SHP77 treated with DMSO at 0.1 percent for 48 hours (cell line): ENCODE results near the gene MYL4.
"Not testable (repeated sequence)": the region's sequence is repeated elsewhere in the genome, so short reads cannot be mapped to it uniquely, and the experiment has no call there.

ENCODE experiments used
- DNase-seq: peaks from one replicate; lab custom pipeline; 2025; lab: John Stamatoyannopoulos, UW

The MYL4 gene

DNA sequence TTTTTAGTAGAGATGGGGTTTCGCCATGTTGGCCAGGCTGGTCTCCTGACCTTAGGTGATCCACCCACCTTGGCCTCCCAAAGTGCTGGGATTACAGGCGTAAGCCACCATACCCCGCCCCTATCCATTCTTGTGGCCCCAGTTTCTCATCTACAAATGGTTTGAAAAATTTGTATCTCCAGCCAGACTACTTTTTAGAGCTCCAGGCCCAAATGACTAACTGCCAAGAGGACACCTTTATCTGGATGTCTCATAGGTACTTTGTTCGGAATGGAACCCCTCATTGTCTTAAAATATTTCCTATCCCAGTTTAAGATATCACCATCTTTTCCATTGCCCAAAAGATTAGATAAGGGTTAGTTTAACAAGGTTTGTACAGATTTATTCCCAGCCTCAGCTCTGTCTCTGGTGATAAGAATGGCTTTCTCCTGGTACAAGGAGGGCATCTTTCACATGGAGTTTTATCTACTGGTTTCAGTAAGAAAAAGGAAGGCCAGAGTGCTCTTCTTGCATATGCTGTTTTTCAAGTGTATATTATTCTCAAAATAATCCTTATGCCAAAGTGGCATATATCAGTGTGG is 15.1 kb upstream of the MYL4 start:
- DNase-seq = no peak

DNA sequence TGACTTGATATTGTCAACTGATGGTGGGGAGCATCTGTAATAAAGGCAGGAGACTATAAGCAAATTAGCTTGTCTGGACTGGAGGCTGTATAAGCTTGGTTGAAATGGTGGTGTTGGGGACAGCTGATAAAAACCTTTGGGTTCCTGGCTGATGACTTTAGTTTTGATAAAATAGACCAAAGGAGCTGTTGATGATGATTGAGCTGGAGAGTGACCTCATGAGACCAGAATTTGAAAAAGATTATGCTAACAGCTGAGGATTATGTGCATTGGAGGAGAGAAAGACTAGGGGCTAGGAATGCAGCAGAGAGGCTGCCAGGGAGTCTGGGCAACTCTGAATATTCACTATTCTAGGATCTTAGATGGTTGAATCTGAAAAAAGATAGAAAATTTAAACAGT is 11.3 kb upstream of the MYL4 start:
- DNase-seq = no peak

DNA sequence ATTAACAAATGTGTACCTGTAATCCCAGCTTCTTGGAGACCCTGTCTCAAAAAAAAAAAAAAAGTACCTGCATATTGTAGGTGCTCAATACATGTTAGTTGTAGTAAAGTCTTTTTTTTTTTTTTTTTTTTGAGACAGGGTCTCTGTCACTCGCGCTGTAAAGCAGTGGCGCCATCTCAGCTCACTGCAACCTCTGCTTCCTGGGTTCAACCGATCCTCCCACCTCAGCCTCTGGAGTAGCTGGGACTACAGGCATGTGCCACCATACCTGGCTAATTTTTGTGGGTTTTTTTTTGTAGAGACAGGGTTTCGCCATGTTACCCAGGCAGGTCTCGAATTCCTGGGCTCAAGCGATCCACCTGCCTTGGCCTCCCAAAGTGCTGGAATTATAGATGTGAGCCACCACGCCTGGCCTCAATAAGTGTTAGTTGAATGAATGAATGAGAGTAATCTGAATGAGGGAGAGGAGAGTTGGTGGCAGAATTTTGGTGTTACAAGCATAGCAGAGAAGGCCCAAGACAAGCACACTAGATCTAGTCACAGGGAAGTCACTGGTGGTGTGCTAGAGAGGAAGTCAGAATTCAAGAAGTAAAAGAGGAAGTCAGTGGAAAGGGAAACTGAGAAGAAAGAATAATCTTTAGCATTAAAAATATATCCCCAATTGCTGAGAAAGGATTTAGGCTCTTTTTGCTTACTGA is 9.4 kb upstream of the MYL4 start:
- no peak for DNase-seq

DNA sequence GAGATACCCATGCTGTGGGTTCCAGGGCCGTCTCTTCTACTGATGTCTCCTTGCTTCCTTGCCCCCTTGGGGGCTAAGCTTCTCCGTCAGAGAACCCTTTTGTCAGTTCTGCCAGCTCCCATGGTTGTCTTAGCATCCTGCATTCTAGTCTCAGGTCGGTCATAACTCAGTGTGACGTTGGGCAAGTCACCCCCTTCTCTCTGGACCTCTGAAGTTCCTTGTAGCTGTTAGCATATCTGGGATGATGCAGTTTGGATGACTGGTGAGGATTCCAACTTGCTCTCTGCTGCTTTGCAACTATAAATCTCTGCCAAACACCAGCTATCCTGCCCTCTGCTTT is 8.9 kb upstream of the MYL4 start:
- DNase-seq = no peak

DNA sequence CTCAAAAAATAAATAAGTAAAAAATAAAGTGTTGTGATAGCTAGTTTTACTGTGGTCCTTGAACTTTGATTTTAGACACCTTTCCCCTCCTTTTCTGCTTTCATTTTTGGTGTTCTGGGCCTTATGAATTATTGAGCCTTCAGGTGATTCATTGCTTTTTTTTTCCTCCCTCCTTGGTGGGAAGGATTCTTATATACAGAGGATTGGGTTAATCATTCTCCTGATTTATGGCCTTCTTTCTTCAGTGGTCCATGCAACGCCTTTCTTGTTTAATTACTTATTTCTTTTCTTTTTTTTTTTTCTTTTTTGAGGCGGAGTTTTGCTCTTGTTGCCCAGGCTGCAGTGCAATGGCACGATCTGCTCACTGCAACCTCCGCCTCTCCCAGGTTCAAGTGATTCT is 8.0 kb upstream of the MYL4 start:
- no peak for DNase-seq

DNA sequence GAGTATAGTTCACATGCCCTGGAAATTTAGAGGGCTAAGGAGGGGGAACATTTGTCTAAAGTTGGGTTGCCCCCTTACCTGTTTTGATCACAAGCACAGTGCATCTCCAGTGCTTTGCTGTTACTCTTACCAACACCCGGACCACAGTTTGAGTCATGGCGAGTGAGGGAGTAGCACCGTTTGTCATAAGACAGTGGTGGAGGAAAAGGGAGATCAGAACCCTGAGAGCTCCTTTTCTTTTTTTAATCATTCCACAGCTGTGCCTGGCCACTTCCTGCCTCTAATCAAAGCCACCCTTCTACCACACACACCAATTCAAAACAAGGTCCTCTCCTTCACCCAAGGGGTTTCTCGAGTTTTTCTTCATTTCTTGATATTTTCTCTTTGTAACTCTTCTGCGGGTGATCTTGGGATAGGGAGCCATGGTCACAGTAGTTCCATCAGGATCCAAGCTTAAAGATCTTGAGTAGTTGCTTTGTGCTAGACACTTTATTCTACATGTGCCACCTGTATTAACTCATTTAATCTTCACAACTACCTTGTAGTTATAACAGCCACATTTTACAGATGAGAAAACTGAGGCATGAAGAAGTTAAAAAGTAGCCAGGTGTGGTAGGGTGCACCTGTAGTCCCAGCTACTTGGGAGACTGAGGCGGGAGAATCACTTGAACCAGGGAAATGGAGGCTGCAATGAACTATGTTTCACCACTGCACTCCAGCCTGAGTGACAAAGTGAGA is 5.0 kb upstream of the MYL4 start:
- DNase-seq = no peak

DNA sequence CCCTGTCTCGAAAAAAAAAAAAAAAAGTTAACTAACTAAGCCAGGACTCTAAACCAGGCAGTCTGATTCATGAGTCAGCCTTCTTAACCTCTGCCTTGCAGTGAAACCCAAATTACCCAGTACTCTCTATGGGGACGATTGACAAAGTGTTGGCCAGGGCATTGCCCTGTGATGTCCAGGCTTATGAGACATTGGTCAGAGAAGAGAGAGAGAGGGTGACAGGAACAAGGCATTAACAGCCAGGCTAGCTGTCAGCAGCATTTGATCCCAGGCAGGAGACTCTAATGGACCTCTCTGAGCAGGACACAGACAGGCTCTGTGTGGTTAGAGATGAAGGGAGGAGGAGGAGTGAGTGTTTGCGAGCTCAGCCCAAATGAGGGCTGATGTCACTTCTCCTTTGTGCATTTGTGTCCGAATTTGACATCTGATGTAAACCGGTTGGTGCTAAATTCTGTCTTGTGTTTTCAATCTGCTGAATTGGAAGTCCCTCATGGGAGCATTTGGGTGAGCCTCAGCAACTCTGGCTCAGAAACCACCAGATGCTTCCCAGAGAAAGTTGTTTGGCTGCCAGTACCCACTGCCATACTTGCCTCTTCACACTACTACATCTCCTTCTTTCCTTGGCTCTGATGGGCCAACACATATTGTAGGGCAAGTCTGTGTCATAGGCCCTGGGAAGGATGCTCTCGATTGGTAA is 4.3 kb upstream of the MYL4 start:
- DNase-seq = no peak

DNA sequence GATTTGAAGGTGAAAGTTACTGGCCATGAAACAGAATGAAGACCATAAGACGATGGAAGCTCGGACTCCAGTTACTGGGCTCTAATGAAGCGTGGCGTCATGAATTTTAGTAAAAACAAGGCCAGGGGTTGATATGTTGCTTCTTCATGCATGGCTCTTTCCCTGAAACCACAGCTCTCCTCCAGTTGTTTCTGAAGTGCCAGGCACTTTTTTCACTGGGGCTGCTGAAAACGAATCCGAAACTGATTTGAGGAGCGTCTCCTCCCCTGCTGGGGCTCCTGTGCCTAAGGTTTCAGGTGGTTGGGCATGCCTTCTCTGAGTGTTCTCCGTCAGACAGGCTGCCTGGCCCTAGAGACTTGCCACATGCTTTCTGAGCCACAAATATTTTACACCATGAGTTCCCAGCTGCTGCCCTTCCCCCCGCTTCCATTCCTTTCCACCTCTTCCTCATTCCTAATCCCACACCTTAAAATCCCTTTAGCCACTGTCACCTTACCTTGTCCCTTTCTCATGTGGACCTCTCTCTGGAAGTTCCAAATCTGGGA is 3.7 kb upstream of the MYL4 start:
- no peak for DNase-seq

DNA sequence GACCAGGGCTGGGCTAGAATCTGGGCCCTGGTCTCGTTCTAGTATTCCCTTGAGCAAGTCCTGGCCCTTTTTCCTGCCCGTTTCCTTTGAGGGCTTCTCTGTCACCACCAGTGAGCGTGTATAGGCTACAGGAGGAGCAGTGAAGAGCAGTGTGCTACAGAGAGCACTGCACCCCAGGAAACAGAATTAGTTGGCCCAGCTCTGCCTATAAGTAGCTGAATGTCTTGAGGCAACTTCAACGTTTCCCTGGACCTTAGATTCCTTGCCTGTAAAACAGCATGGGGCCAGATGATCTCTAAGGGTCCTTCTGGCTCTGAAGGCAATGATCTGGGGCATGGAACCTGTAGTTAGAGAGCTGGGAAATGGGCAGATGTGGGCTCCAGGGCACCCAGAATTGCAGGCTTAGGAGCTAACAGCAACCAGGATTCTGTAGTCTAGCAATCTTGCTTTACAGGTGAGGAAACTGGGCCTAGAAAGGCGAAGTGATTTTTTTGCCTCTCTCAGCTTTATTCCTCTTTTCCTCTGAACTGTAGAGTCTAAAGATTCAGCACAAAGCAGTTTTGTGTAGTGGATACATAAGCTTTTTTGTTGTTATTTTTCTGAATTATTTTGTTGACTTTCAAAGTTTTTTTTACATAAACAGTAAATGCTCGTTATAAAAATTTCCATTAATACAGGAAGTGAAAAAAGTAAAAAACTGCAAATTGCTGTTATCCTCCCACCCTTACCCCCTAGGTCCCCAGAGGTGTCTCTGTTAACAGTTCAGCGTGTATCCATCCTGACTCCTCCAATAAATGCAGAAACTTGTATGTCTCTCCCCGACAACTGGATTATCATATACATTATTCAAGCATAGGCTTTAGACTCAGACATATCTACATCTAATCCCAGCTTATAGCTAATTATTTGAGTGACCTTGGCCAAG is 1.7 kb upstream of the MYL4 start:
- no peak for DNase-seq

DNA sequence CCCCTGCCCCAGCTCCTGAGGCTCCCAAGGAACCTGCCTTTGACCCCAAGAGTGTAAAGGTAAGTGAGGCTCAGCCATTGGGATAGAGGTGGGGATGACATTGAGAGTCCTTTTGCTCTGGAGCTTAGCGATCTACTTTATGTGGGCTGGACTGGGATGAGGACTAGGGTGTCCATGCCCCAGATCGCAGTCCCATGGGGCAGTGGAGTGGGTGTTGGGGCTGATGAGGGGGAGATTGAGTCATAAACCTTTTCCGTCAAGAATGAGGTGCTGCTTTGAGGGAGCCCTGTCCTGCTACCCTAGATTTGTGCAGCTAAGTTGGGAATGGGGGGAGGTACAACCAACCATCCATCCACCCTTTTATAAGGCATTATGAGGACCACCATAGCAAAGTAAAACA is 351 bp downstream of the MYL4 start:
- no peak for DNase-seq

DNA sequence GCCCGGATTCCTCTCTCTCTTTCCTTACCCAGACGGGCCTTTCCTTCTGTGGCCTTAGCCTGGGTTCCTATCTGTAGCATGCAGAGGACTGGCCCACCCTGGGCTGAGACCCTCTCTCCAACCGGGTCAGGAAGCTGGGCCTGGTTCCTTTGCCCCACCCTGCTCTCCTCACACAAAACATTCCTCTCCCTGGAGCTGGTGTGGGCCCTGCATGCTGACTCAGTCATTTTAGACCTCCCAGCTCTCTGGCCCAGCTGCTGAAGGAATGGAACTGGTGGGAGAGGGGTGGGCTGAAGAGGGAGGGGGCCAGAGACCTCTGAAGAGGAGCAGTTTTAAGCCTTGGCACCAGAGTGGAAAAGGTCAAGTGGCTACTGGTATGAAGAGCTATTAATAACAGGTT is 957 bp downstream of the MYL4 start:
- no peak for DNase-seq

DNA sequence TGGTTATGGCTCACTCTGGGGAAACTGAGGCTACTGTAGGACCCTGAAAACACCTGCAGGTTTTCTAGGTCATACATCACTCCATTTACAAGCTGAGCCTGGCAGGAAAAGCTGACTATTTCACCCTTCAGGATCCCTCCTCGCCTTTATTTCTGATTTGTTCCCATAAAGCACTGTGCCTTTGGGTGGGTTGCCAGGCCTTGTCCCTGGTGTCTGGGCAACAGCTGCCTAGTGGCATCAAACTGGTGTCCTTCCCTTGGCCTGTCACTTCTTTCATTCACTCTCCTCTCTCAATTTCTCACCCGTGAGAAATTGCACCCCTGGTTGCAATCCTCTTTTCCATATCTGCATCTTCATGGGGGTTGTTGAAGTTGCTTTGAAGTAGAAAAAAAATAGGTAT is 1.6 kb downstream of the MYL4 start:
- DNase-seq = no peak

DNA sequence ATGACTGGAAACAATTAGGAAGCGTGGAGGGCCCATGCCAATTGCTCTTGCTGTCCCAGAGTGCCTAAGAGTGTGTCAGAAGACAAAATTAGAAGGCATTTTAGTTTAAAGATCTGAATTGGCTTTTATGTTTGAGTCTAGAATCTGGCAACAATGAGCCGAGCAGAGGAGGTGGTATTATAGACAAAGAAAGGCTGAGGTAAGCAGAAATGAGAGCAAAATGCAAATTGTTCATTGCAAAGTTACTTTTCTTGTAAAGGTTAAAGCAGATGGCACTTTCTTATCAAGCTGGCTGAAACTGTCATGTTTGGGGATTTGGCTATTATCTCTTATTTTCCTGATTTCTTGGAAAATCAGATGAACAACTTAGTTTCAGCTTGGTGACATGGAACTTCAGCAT is 3.3 kb downstream of the MYL4 start:
- DNase-seq = no peak

DNA sequence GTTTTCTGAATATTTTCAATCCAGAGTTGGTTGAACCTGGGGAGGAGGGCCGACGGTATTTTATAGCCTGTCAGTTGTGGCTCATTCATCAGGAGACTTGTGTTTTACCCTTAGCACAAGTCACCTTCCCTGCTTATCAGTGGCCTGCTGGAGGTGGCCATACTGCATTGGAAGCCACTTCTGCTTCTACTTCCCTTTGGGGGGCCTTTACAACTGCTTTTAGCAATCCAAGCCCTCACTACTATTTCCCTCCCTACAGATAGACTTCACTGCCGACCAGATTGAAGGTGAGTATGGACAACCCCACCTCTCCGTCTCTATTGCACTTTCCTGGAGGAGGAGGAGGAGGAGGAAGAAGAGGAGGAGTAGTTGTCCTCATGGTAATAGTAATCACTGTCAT is 4.4 kb downstream of the MYL4 start:
- no peak for DNase-seq

DNA sequence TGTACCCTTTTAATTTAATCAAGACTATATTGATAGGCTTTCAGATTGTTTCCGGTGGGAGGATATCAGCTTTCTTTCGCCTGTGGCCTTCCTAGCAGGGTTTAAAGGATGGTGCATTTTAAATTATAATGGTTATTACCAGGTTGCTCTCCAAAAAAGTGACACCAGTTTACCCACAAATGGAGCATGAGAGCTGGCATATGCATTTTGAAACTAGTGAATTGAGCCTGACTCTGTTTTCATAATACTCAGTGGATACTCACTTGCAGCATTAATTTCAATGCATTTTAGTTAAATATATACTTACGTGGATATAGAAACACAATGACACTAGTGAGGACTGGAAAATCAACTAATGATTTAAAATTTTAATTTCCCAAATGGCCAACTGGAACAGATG is 5.8 kb downstream of the MYL4 start:
- no peak for DNase-seq

DNA sequence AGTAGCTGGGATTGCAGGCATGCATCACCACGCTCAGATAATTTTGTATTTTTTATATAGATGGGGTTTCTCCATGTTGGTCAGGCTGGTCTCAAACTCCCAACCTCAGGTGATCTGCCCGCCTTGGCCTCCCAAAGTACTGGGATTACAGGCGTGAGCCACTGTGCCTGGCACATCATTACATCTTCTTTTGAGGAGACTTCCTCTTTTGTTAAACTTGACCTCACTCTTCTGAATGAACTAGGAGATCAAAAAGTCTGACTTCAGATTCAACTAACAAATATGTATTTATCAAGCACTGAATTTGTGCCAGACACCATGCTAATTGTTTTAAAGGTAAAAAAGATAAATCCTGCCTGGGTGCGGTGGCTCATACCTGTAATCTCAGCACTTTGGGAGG is 7.7 kb downstream of the MYL4 start:
- DNase-seq = not testable (repeated sequence)

DNA sequence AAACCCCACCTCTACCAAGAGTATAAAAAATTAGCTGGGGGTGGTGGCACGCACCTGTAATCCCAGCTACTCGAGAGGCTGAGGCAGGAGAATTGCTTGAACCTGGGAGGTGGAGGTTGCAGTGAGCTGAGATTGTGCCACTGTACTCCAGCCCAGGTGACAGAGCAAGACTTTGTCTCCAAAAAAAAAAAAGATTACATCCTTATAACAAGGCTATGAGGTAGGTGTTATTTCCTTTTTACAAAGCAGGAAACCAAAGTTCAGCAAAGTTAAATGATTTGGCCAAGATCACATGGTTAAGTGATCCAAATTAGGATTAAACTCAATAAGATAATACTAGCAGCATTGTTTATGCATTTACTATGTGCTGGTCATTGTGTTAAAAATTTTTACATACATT is 8.1 kb downstream of the MYL4 start:
- not testable (repeated sequence) for DNase-seq

DNA sequence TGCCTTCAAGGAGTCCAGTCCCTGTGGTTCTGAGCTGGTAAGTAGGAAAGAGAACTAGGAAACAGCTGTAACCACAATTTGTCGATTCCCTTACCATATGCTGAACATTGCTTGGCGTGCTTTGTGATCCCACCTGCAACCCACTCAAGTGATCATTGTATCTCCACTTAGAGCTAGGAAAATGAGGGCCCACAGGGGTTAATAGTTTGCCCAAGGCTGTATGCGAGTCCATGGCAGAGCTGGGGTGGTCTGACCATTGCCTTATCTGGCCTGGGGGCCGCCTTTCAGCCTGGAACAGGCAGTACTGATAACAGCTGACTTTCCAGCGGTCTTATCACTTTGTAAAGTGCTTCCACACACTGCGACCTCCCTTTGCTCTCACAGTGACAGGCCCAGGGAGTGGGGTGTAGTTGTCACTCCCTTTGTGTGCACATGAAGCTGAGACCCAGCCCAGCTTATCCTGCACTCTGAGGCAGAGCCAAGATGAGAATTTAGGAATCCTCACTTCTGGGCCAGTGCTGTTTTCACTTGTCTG is 9.8 kb downstream of the MYL4 start:
- DNase-seq = no peak

DNA sequence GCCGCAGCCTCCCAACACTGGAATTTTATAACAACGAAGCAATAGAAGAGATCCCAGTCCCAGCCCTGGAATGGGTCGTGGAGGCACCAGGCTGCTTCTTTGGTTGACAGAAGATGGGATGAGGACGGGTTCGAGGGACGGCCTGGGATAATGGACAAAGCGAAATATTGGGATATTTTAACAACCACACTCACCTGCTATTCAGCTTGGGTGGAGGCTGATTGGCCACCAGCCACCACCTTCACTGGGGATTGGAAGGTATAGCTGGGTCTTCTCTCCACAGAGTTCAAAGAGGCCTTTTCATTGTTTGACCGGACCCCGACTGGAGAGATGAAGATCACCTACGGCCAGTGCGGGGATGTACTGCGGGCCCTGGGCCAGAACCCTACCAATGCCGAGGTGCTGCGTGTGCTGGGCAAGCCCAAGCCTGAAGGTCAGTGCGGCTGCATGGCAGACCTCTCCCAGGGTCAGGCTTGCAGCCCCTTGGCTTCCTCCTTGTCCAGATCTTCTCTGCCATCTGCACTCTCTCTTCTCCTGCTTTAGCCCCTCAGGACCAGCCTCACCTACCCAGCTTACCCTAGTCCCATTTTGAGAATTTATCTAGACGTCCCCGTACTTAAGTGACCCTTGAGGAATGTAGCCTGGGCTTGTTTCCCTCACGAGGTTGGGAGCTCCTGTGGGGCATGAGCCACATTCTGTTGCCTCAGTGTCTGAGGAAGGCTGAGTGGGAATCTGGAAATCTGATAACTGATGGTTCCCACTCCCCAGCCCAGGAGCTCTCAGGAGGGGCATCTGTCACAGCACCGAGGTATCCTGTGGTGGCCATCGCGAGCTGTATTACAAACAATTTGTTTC is 10.7 kb downstream of the MYL4 start:
- no peak for DNase-seq

DNA sequence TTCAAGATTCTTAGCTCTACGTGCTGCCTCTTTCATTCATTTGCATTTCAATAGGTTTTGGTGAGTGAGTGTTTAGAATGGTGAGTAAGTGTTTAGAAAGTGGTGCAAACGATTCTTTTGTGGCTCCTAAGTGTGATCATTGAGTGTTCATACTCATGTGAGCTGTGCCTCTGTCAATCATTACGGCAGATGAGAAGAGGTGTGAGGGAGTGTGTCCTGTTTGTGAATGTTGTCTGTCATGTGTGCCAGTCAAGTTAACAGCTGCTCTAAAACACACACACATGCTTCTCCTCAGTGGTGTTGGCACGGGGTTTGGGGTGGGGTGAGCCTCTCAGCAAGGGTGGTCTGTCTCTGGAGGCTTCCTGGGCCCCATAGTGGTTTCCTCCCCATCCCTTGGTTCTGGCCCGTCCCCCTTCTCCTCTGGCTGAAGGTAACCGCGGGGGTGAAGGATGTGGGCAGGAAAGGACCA is 11.4 kb downstream of the MYL4 start:
- no peak for DNase-seq
